Measurements from ENCODE around the gene GSDMA. TPM values are rescaled to one million over a fixed set of nuclear protein-coding genes. Genes with fewer than 3 reads are reported as not detected.
"Not testable (repeated sequence)": the region's sequence is repeated elsewhere in the genome, so short reads cannot be mapped to it uniquely, and the experiment has no call there.

The GSDMA gene
- total RNA-seq, 4 donors from 2014 or later, result 26.7 to 156 (median 105) TPM

DNA sequence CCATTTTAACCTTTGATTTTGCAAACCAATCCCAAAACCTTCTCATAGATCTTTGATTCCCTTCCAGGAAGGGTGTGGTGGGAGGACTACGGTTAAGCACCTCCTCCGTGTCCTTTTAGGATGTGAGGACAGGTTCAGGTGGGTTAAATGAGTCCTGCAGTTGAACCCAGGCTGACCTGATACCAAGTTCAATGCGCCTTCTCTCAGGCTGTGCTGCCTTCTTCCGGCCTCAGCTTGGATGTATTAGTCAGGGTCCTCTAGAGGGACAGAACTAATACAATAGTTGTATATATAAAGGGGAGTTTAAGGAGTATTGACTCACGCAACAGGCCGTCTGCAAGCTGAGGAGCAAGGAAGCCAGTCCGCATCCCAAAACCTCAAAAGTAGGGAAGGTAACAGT lies 41.9 kb downstream of the GSDMA start:
- H3K27me3 ChIP-seq, result no peaks in the 10 kb centered on the region
- no peak for TF ChIP-seq POLR2A (IDR thresholded peaks at IDR 0.05)
- no peak for TF ChIP-seq CTCF (IDR thresholded peaks at IDR 0.05)
- no peak for TF ChIP-seq EP300 (IDR thresholded peaks at IDR 0.05)
- no peak for TF ChIP-seq POLR2AphosphoS5 (IDR thresholded peaks at IDR 0.05)
- H3K9me3 ChIP-seq, result no peaks in the 10 kb centered on the region
- H3K4me3 ChIP-seq, result no peak overlapping the region
- no peaks in the 10 kb centered on the region for H3K4me1 ChIP-seq
- 80% methylated on average over 7 of the region's 7 CpGs for WGBS
- H3K36me3 ChIP-seq, result no peaks in the 10 kb centered on the region
- no peak for DNase-seq (ENCODE audit: low spot score in 2 of 2)
- H3K27ac ChIP-seq, result no peak overlapping the region

DNA sequence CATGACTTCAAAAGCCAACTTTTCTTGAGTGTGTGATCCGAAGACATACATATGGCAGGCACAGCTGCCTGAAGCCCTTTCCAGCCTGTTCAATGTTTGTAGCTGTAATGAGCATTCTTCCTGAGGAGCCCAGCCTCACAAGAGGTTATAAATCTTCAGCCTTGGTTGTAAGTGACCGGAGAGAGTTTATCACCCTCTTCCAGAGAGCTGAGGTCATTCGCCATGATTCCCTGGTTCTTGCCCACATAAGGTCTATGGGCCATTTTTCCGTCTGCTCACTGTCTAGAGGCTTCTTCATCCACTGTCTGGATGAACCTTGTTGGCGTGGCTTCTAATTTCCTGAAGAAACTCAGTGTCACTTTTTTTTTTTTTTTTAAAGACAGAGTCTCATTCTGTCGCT lies 42.7 kb downstream of the GSDMA start:
- DNase-seq (ENCODE audit: low spot score in 2 of 2), result no peak
- Histone ChIP-seq H3K36me3 (no peaks in the 10 kb centered on the region), H3K27me3 (no peaks in the 10 kb centered on the region), H3K4me1 (peaks cover 3% of the 10 kb centered on the region), H3K4me3 (no peak overlapping the region), H3K9me3 (no peaks in the 10 kb centered on the region), H3K27ac (no peak overlapping the region)
- TF ChIP-seq CTCF (IDR thresholded peaks at IDR 0.05), result no peak
- TF ChIP-seq POLR2A (IDR thresholded peaks at IDR 0.05), result no peak
- TF ChIP-seq POLR2AphosphoS5 (IDR thresholded peaks at IDR 0.05), result no peak
- no peak for TF ChIP-seq EP300 (IDR thresholded peaks at IDR 0.05)
- 85% methylated on average over 6 of the region's 6 CpGs for WGBS

DNA sequence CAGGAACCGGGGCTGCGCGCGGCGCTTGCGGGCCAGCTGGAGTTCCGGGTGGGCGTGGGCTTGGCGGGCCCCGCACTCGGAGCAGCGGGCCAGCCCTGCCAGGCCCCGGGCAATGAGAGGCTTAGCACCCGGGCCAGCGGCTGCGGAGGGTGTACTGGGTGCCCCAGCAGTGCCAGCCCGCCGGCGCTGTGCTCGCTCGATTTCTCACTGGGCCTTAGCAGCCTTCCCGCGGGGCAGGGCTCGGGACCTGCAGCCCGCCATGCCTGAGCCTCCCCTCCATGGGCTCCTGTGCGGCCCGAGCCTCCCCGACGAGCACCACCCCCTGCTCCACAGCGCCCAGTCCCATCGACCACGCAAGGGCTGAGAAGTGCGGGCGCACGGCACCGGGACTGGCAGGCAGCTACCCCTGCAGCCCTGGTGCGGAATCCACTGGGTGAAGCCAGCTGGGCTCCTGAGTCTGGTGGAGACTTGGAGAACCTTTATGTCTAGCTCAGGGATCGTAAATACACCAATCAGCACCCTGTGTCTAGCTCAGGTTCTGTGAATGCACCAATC lies 48.2 kb downstream of the GSDMA start:
- H3K27ac ChIP-seq; H3K9me3 ChIP-seq; H3K36me3 ChIP-seq; H3K27me3 ChIP-seq; DNase-seq (ENCODE audit: low spot score in 2 of 2); H3K4me3 ChIP-seq: not testable (repeated sequence)
- H3K4me1 ChIP-seq, result peaks cover 21% of the 10 kb centered on the region
- WGBS, result no CpG with 5 or more reads among the region's 38 CpGs

DNA sequence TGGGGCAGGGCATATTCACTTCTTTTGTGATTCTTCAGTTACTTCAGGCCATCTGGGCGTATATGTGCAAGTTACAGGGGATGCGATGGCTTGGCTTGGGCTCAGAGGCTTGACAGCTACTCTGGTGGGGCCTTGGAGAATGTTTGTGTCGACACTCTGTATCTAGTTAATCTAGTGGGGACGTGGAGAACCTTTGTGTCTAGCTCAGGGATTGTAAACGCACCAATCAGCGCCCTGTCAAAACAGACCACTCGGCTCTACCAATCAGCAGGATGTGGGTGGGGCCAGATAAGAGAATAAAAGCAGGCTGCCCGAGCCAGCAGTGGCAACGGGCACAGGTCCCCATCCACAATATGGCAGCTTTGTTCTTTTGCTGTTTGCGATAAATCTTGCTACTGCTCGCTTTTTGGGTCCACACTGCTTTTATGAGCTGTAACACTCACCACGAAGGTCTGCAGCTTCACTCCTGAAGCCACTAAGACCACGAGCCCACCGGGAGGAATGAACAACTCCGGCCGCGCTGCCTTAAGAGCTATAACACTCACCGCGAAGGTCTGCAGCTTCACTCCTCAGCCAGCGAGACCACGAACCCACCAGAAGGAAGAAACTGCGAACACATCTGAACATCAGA lies 49.3 kb downstream of the GSDMA start:
- H3K36me3 ChIP-seq; H3K27ac ChIP-seq; H3K4me3 ChIP-seq; H3K9me3 ChIP-seq; DNase-seq (ENCODE audit: low spot score in 2 of 2); H3K27me3 ChIP-seq: not testable (repeated sequence)
- H3K4me1 ChIP-seq, result peaks cover 21% of the 10 kb centered on the region
- WGBS, result 83% methylated on average over 18 of the region's 22 CpGs

DNA sequence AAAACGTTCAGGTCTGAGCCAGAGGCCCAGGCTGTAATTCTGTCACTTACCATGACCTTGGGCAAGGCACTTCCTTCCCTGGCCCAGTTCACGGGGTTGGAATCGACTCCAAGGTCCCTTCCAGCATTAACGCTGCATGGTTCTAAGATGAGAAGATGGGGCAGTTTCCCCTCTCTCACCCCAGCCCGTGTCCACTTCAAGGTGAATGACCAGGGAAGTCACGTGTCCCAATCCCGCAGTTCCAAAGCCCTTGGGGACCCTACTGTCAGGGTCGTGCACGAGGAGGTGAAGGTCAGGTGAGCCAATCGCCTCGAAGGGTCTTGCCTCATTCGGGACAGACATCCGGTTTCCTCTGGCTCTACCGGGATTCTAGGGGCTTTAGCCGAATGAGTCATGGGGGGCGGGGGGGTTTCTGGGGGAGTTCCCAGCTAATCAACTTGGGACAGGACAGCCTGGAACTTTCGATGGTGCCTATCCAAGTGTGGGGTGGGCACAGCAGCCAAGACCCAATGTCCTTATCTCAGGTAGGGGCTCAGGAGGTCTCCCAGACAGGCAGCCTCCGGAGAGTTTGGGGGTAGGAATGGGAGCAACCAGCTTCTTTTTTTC lies 51.7 kb downstream of the GSDMA start:
- no peak for DNase-seq (ENCODE audit: low spot score in 2 of 2)
- TF ChIP-seq POLR2AphosphoS5 (IDR thresholded peaks at IDR 0.05) (no peak), EP300 (IDR thresholded peaks at IDR 0.05) (no peak), POLR2A (IDR thresholded peaks at IDR 0.05) (no peak), CTCF (IDR thresholded peaks at IDR 0.05) (no peak)
- H3K9me3 ChIP-seq, result no peaks in the 10 kb centered on the region
- no peak overlapping the region for H3K4me3 ChIP-seq
- no peaks in the 10 kb centered on the region for H3K27me3 ChIP-seq
- no peak overlapping the region for H3K27ac ChIP-seq
- H3K4me1 ChIP-seq, result peaks cover 26% of the 10 kb centered on the region
- 67% methylated on average over 17 of the region's 18 CpGs for WGBS
- H3K36me3 ChIP-seq, result peaks cover 13% of the 10 kb centered on the region

GRCh38 chr17:40015005-40015997 lies 52.5 kb downstream of the GSDMA start, which contains the start of gene CSF3:
Gene CSF3, plus strand, starts transcription at chr17:40015440. Its CDS starts 35 bp downstream, at chr17:40015475.
- Histone ChIP-seq H3K4me3 (no peak within 1 kb of the TSS), H3K4me1 (peaks cover 25% of the 10 kb centered on the region), H3K9me3 (no peaks in the 10 kb centered on the region), H3K27ac (no peak within 1 kb of the TSS), H3K27me3 (no peaks in the 10 kb centered on the region), H3K36me3 (peaks cover 20% of the 10 kb centered on the region)
- DNase-seq (ENCODE audit: low spot score in 2 of 2), result no peak
- 61% methylated on average over 17 of the region's 20 CpGs for WGBS
- no peak for TF ChIP-seq EP300 (IDR thresholded peaks at IDR 0.05)
- no peak for TF ChIP-seq POLR2AphosphoS5 (IDR thresholded peaks at IDR 0.05)
- TF ChIP-seq CTCF (IDR thresholded peaks at IDR 0.05), result no peak
- TF ChIP-seq POLR2A (IDR thresholded peaks at IDR 0.05), result no peak

All from suprapubic skin (tissue), 4 donors.